Hepatic stellate cell (primary cell): ENCODE measurements around the gene ADCY10.
A peak's percentile ranks its signal among the peaks of the same experiment; 100 is the strongest.
"Not testable (repeated sequence)": the region's sequence is repeated elsewhere in the genome, so short reads cannot be mapped to it uniquely, and the experiment has no call there.

Experiments
- DNase-seq: peaks from one replicate; pipeline ENCODE4 v3.0.0; 2011; ENCODE audit warnings: low spot score

ADCY10 gene

GRCh38 chr1:167913895-167914496 is at the start of gene ADCY10:
TSS of gene ADCY10 (minus strand) at chr1:167914134. CDS start at chr1:167905140, 8,994 bp downstream.
- no peak for DNase-seq

- DNase-seq = no peak
Observed at GRCh38 chr1:167957710-167958109, 43.8 kb upstream of the ADCY10 start.

- DNase-seq = no peak
Observed at GRCh38 chr1:167955915-167956314, 42.0 kb upstream of the ADCY10 start.

GRCh38 chr1:167950569-167950968 is 36.6 kb upstream of the ADCY10 start:
- no peak for DNase-seq

- DNase-seq = no peak
Observed at GRCh38 chr1:167949785-167950184, 35.9 kb upstream of the ADCY10 start.

- DNase-seq = no peak
Observed at GRCh38 chr1:167947733-167948132, 33.8 kb upstream of the ADCY10 start.

GRCh38 chr1:167943541-167943940 is 29.6 kb upstream of the ADCY10 start:
- DNase-seq = no peak

GRCh38 chr1:167940264-167940663 is 26.3 kb upstream of the ADCY10 start:
- DNase-seq = no peak

GRCh38 chr1:167938080-167938636 is 24.2 kb upstream of the ADCY10 start:
- DNase-seq = no peak

- DNase-seq = no peak
Observed at GRCh38 chr1:167937709-167938010, 23.7 kb upstream of the ADCY10 start.

- peak; percentile 73 for DNase-seq
Observed at GRCh38 chr1:167936930-167937708, 23.2 kb upstream of the ADCY10 start, which contains the start of gene MPC2. TSS of gene MPC2 (minus strand) at chr1:167937072. CDS start at chr1:167935841, 1,231 bp downstream.

GRCh38 chr1:167936068-167936929 is 22.4 kb upstream of the ADCY10 start, which contains the start of gene DCAF6:
TSS of gene DCAF6 (plus strand) at chr1:167936683. CDS start at chr1:167936912, 229 bp downstream.
- DNase-seq = peak; percentile 98

- peak; percentile 53 for DNase-seq
Observed at GRCh38 chr1:167935216-167936067, 21.5 kb upstream of the ADCY10 start.

GRCh38 chr1:167934426-167935215 is 20.7 kb upstream of the ADCY10 start:
- DNase-seq = no peak

- DNase-seq = no peak
Observed at GRCh38 chr1:167933788-167934187, 19.9 kb upstream of the ADCY10 start.

- no peak for DNase-seq
Observed at GRCh38 chr1:167929725-167930124, 15.8 kb upstream of the ADCY10 start.

GRCh38 chr1:167928919-167929318 is 15.0 kb upstream of the ADCY10 start:
- DNase-seq = not testable (repeated sequence)

- no peak for DNase-seq
Observed at GRCh38 chr1:167928457-167928852, 14.5 kb upstream of the ADCY10 start.

GRCh38 chr1:167927046-167927754 is 13.3 kb upstream of the ADCY10 start:
- DNase-seq = no peak

GRCh38 chr1:167926486-167926997 is 12.6 kb upstream of the ADCY10 start:
- no peak for DNase-seq
